Measurements from ENCODE around the gene CLEC16A.
"Not testable (repeated sequence)": the region's sequence is repeated elsewhere in the genome, so short reads cannot be mapped to it uniquely, and the experiment has no call there.

Gene CLEC16A

DNA sequence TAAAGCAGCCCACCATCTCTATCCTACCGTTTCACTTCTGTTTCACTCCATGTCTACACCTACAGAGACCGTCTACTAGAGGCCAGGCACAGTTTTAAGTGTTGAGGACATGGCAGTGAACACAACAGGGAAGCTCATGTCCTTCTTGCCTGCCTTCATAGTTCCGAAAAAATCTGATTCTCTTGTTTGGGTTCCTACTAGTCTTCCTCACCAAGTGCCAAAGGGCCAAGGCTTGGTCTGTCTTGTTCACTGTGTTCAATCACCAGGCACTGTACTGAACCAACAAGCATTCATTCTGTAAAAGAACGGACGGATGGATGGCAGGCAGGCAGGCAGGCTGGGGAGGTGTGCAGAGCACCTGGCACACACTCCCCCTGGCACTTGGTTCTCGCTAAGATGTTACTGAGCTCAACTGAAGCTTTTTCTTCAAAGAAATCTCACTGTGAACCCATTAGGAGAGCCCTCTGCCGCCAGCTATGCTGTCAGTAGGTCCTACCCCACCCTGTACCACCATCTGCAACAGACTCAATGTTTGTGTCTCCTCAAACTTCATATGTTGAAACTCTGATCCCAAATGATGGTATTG lies 4.6 kb upstream of the CLEC16A start:
- Histone ChIP-seq H3K4me3 (peak overlapping the region; percentile 95 to 96), H3K9me3 (no peaks in the 10 kb centered on the region), H3K27ac (peak overlapping the region; percentile 87 to 90), H3K4me1 (peaks cover 0 to 83% (median 74%) of the 10 kb centered on the region in 4 donors), H3K27me3 (no peaks in the 10 kb centered on the region), H3K36me3 (no peaks in the 10 kb centered on the region)
- intact Hi-C loops (cut with DNase I; ENCODE audit: low total_unique reads): no loop called here
- DNase-seq: no peak
- TF ChIP-seq, protein P1, sequence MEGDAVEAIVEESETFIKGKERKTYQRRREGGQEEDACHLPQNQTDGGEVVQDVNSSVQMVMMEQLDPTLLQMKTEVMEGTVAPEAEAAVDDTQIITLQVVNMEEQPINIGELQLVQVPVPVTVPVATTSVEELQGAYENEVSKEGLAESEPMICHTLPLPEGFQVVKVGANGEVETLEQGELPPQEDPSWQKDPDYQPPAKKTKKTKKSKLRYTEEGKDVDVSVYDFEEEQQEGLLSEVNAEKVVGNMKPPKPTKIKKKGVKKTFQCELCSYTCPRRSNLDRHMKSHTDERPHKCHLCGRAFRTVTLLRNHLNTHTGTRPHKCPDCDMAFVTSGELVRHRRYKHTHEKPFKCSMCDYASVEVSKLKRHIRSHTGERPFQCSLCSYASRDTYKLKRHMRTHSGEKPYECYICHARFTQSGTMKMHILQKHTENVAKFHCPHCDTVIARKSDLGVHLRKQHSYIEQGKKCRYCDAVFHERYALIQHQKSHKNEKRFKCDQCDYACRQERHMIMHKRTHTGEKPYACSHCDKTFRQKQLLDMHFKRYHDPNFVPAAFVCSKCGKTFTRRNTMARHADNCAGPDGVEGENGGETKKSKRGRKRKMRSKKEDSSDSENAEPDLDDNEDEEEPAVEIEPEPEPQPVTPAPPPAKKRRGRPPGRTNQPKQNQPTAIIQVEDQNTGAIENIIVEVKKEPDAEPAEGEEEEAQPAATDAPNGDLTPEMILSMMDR (IDR thresholded peaks at IDR 0.05): no peak

DNA sequence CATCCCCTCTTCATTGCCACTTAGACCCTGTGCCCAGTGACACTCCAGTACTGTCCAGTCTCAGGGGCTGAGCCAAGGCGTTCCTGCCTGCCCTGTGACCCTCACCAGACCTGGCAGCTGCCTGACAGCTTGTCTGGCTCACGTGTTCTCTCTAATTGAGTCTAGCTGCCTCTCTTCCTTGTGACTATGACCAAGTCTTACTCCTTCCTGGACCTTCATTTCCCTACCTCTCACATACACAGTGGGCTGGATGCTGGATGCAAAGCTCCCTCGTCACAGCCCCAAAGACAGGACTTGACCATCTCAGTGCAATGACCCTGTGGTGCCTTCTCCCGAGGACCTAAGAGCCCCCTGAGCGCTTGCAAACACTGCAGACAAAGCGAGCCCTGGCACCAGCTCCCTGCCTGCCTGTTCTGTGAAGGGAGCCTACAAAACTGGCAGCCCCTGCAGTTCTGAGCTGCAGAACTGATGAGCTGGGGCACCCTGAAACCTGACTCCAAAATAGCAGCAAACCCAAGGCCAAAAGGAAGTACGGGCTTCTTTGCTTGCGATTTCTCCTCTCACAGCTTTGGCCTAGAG lies 3.8 kb upstream of the CLEC16A start:
- H3K9me3 ChIP-seq: no peaks in the 10 kb centered on the region
- intact Hi-C loops (cut with DNase I; ENCODE audit: low total_unique reads): no loop called here
- no peaks in the 10 kb centered on the region for H3K36me3 ChIP-seq
- no peaks in the 10 kb centered on the region for H3K27me3 ChIP-seq
- TF ChIP-seq, protein P1 (IDR thresholded peaks at IDR 0.05): no peak
- no peak for DNase-seq
- peaks cover 0 to 82% (median 72%) of the 10 kb centered on the region in 4 donors for H3K4me1 ChIP-seq
- peak overlapping the region; percentile 87 to 90 for H3K27ac ChIP-seq
- H3K4me3 ChIP-seq: peak overlapping the region; percentile 95 to 96

DNA sequence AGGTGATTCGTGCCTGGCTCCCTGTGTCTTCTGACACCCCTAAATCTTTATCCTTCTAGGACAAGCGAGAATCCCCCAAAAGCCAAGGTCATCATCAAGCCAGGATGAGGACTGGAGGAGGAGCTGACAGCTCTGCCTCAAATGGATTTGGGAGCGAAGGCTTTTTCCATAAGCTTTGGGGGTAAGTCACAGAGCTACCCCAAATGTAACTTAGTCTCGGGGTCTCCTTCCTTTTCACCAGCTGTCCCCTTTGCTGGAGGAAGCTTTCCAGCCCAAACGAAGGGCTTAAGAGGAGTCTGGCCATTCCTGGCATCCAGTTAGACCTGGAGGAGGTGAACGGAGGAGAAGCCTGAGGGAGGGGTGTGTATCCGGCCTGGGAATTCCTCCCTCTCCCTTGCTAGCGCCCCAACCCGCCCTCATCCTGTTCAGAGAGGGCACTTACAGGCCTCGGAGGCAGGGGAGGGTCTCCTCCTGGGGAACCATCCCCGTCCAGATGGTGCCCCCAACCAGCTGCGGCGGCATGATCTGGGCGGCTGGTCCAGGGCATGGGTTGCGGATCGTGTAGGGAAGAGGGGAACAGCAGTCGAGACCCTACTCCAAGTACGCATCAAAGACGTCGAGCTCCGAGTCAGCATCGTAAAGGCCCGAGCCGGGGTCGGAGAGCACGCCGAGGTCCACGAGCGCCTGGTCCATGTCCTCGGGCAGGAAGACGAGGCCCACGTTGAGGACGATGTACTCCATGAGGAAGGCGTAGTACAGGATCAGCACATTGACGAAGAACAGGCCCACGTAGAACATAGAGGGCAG lies 3.0 kb upstream of the CLEC16A start:
- Histone ChIP-seq H3K4me1 (peaks cover 0 to 82% (median 75%) of the 10 kb centered on the region in 4 donors), H3K4me3 (peak overlapping the region; percentile 95 to 96), H3K27ac (peak overlapping the region; percentile 87 to 90), H3K27me3 (no peaks in the 10 kb centered on the region), H3K9me3 (no peaks in the 10 kb centered on the region), H3K36me3 (no peaks in the 10 kb centered on the region)
- no peak for DNase-seq
- TF ChIP-seq, protein P1 (IDR thresholded peaks at IDR 0.05): no peak
- intact Hi-C loops (cut with DNase I; ENCODE audit: low total_unique reads): no loop called here

DNA sequence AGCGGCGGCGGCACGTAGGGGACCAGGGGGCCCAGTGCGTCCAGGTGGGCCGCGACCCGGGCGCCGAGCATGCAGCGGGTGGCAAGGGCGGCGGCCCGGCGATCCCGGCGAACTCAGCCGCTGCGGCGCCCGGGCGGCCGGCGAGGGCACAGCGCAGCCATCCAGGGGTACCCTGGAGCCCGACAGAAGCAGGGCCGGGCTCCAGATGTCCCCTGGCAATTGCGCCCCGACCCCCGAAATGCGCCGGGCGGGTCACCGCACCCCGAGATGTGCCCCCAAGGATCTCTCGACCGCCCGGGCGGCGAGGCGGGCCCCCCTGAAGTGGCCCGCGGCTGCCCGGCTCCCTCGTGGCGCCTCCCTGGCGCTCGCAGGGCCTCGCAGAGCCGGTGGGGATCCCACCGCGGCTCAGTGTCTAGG lies 2.4 kb upstream of the CLEC16A start:
- H3K27me3 ChIP-seq; DNase-seq; H3K36me3 ChIP-seq; intact Hi-C loops (cut with DNase I; ENCODE audit: low total_unique reads); H3K9me3 ChIP-seq: not testable (repeated sequence)
- peaks cover 0 to 83% (median 78%) of the 10 kb centered on the region in 4 donors for H3K4me1 ChIP-seq
- H3K4me3 ChIP-seq: peak overlapping the region; percentile 95 to 96
- peak overlapping the region; percentile 87 to 90 for H3K27ac ChIP-seq

DNA sequence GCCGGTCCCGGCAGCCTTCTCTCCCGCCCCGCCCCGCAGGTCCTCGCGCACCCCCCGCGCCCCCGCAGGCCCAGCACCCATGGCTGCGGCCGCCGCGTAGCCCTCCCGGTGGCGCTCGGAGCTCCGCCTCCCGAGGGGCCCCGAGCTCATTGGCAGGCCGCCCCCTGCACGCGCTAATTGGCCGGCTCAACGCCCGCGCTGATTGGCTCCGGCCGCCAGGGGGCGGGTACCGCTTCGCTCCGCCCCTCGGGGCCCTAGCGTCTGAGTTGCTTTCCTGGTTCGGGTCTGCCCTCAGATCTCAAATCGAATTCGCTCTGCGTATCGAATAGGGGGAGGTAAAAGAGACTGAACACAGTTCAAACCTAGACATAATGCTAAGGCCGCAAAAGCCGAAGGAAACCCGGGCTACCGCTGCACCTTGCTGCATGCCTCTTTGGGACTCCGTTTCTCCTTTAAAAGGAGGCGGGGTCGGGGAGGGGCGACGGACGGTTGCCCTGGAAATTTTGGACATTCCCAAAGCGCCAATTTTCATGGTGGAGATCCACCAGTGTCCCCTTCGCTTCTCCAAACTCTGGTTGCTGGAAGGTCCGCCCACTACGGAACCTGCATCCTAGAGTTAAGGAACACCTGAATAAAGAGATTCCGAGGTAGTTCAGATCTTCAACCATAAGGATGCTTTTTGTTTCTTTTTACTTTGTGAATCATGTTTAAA lies 1.9 kb upstream of the CLEC16A start, which contains the start of gene DEXI:
DEXI (minus strand) TSS at position 117 of the 712 bp plus-strand sequence. CDS start 463 bp downstream, outside the sequence.
- peak within 1 kb of the TSS; percentile 95 to 96 for H3K4me3 ChIP-seq
- intact Hi-C loops (cut with DNase I; ENCODE audit: low total_unique reads): no loop called here
- TF ChIP-seq, protein P1 (IDR thresholded peaks at IDR 0.05): peak in 1 of 2 experiments; percentile 22
- H3K36me3 ChIP-seq: no peaks in the 10 kb centered on the region
- H3K27me3 ChIP-seq: no peaks in the 10 kb centered on the region
- no peaks in the 10 kb centered on the region for H3K9me3 ChIP-seq
- peak; percentile 92 to 98 for DNase-seq
- H3K4me1 ChIP-seq: peaks cover 0 to 82% (median 74%) of the 10 kb centered on the region in 4 donors
- H3K27ac ChIP-seq: peak within 1 kb of the TSS; percentile 87 to 90

Data from tibial artery (tissue), 4 donors.